ENCODE results near the gene SORCS2.

- TF ChIP-seq RAD21 (IDR thresholded peaks at IDR 0.05; ENCODE audit: low read length) (no peak), POLR2AphosphoS5 (IDR thresholded peaks at IDR 0.05; ENCODE audit: low read depth, low read length) (no peak), EZH2phosphoT487 (IDR thresholded peaks at IDR 0.05; ENCODE audit: borderline replicate concordance, low read depth) (no peak), SIN3A (IDR thresholded peaks at IDR 0.05; ENCODE audit: borderline replicate concordance, low read depth, low read length) (no peak), GABPA (IDR thresholded peaks at IDR 0.05; ENCODE audit: low read depth) (no peak)
Measured at GRCh38 chr4:7418131-7418943, 226.0 kb downstream of the SORCS2 start.

All from SK-N-SH (cell line).